Measurements from ENCODE around the gene TSPO. TPM values are rescaled to one million over a fixed set of nuclear protein-coding genes. Genes with fewer than 3 reads are reported as not detected.

TSPO gene
- total RNA-seq, 6 experiments from 2014 or later = 325 to 442 (median 361) TPM

GRCh38 chr22:43202326-43202725, 51.0 kb downstream of the TSPO start:
- DNase-seq = no peak
- no peaks in the 10 kb centered on the region for H3K36me3 Mint-ChIP-seq (ENCODE audit: low read depth)
- TF ChIP-seq, protein P1, sequence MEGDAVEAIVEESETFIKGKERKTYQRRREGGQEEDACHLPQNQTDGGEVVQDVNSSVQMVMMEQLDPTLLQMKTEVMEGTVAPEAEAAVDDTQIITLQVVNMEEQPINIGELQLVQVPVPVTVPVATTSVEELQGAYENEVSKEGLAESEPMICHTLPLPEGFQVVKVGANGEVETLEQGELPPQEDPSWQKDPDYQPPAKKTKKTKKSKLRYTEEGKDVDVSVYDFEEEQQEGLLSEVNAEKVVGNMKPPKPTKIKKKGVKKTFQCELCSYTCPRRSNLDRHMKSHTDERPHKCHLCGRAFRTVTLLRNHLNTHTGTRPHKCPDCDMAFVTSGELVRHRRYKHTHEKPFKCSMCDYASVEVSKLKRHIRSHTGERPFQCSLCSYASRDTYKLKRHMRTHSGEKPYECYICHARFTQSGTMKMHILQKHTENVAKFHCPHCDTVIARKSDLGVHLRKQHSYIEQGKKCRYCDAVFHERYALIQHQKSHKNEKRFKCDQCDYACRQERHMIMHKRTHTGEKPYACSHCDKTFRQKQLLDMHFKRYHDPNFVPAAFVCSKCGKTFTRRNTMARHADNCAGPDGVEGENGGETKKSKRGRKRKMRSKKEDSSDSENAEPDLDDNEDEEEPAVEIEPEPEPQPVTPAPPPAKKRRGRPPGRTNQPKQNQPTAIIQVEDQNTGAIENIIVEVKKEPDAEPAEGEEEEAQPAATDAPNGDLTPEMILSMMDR (IDR thresholded peaks at IDR 0.05) = no peak
- H3K27me3 Mint-ChIP-seq (ENCODE audit: insufficient read depth) = peaks cover 38% of the 10 kb centered on the region
- no peak overlapping the region for H3K27ac Mint-ChIP-seq
- H3K9me3 Mint-ChIP-seq = no peaks in the 10 kb centered on the region
- no peak overlapping the region for H3K4me3 Mint-ChIP-seq
- H3K4me1 Mint-ChIP-seq (ENCODE audit: low read depth) = peaks cover 14% of the 10 kb centered on the region

- peaks cover 38% of the 10 kb centered on the region for H3K27me3 Mint-ChIP-seq (ENCODE audit: insufficient read depth)
- no peaks in the 10 kb centered on the region for H3K36me3 Mint-ChIP-seq (ENCODE audit: low read depth)
- DNase-seq = no peak
- H3K4me1 Mint-ChIP-seq (ENCODE audit: low read depth) = peaks cover 8% of the 10 kb centered on the region
- H3K4me3 Mint-ChIP-seq = no peak overlapping the region
- TF ChIP-seq, protein P1 (IDR thresholded peaks at IDR 0.05) = no peak
- no peaks in the 10 kb centered on the region for H3K9me3 Mint-ChIP-seq
- H3K27ac Mint-ChIP-seq = no peak overlapping the region
Measured at GRCh38 chr22:43202756-43203410, 51.5 kb downstream of the TSPO start.

GRCh38 chr22:43203471-43203981, 52.2 kb downstream of the TSPO start:
- H3K27ac Mint-ChIP-seq = no peak overlapping the region

DNA sequence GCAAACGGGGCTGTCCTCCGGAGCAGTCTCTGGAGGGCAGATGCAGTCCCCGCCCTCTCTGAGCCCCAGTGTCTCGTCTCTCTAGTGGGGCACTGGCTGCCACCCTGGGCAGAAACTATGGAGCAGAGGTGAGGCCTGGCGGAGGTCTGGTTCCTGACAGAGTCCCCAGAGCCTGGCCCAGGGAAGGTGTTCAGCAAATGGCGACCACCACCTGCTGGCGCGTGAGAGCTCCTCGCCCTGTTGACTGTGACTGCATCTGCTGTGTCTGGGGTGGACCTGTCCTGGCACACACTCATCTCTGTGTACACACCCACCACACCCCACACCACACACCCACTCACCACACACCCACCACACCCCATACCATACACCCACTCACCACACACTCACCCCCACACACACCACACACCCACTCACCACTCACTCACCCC, 53.9 kb downstream of the TSPO start:
- Mint-ChIP-seq H3K27me3 (ENCODE audit: insufficient read depth) (peaks cover 38% of the 10 kb centered on the region), H3K27ac (no peak overlapping the region), H3K4me1 (ENCODE audit: low read depth) (no peaks in the 10 kb centered on the region), H3K4me3 (no peak overlapping the region), H3K9me3 (no peaks in the 10 kb centered on the region), H3K36me3 (ENCODE audit: low read depth) (no peaks in the 10 kb centered on the region)
- DNase-seq = no peak
- TF ChIP-seq, protein P1 (IDR thresholded peaks at IDR 0.05) = no peak

More at GRCh38 chr22:43203471-43203981, 52.2 kb downstream of the TSPO start:
- no peak for DNase-seq
- TF ChIP-seq, protein P1 (IDR thresholded peaks at IDR 0.05) = 0 out of 2 replicates have a peak, but pooled peaks have one; percentile 19
- peaks cover 41% of the 10 kb centered on the region for H3K27me3 Mint-ChIP-seq (ENCODE audit: insufficient read depth)
- H3K36me3 Mint-ChIP-seq (ENCODE audit: low read depth) = no peaks in the 10 kb centered on the region
- H3K4me1 Mint-ChIP-seq (ENCODE audit: low read depth) = peaks cover 7% of the 10 kb centered on the region
- no peak overlapping the region for H3K4me3 Mint-ChIP-seq
- H3K9me3 Mint-ChIP-seq = no peaks in the 10 kb centered on the region

DNA sequence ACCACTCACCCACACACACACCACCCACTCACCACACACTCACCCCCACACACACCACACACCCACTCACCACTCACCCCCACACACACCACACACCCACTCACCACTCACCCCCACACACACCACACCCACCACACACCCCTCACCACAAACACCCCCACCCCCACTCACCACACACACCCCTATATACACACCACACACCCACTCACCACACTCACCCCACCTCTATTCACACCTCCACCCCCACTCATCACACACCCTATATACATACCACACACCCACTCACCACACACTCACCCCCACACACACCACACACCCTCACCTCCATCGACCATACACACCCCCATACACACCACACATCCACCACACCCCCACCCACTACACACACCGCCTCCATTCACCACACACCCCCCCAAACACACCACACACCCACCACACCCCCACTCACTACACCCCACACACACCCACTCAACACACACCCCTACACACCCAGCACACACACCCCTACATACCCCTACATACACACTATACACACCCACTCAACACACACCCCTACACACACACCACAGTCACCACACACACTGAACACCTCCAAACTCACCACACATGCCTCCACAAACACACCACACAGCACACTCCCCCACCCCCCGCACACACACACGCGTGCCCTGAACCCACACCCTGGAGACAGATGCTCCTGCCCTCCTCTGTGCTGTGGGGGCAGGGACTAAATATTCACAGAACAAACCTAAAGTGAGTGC, 54.6 kb downstream of the TSPO start:
- TF ChIP-seq, protein P1 (IDR thresholded peaks at IDR 0.05) = no peak
- H3K4me3 Mint-ChIP-seq = no peak overlapping the region
- H3K9me3 Mint-ChIP-seq = no peaks in the 10 kb centered on the region
- no peaks in the 10 kb centered on the region for H3K36me3 Mint-ChIP-seq (ENCODE audit: low read depth)
- DNase-seq = no peak
- peaks cover 35% of the 10 kb centered on the region for H3K27me3 Mint-ChIP-seq (ENCODE audit: insufficient read depth)
- no peak overlapping the region for H3K27ac Mint-ChIP-seq
- H3K4me1 Mint-ChIP-seq (ENCODE audit: low read depth) = no peaks in the 10 kb centered on the region
